Ishikawa (cell line): Measurements from ENCODE around the gene DDI1.

Experiments used
- CEBPB ChIP-seq: IDR thresholded peaks from 2 replicates; pipeline ENCODE4 v1.6.1; 2012
- CREB1 ChIP-seq: IDR thresholded peaks from 2 replicates; pipeline ENCODE4 v1.6.1; 2012; ENCODE audit warnings: low read depth
- EGR1 ChIP-seq: IDR thresholded peaks from 2 replicates; pipeline ENCODE4 v1.6.1; 2012
- EP300 ChIP-seq: IDR thresholded peaks from 2 replicates; pipeline ENCODE4 v1.6.1; 2012; ENCODE audit warnings: borderline replicate concordance
- FOXM1 ChIP-seq: IDR thresholded peaks from 2 replicates; pipeline ENCODE4 v1.6.1; 2012; ENCODE audit warnings: low read depth, borderline replicate concordance
- NFIC ChIP-seq: IDR thresholded peaks from 2 replicates; pipeline ENCODE4 v1.6.1; 2012
- RAD21 ChIP-seq: IDR thresholded peaks from 2 replicates; pipeline ENCODE4 v1.6.1; 2012; ENCODE audit warnings: low read depth
- TAF1 ChIP-seq: IDR thresholded peaks from 2 replicates; pipeline ENCODE4 v1.6.1; 2012; ENCODE audit warnings: low read depth, mild to moderate bottlenecking
- TCF12 ChIP-seq: IDR thresholded peaks from 2 replicates; pipeline ENCODE4 v1.6.1; 2012; ENCODE audit warnings: low read depth
- TEAD4 ChIP-seq: IDR thresholded peaks from 2 replicates; pipeline ENCODE4 v1.6.1; 2012
- YY1 ChIP-seq: IDR thresholded peaks from 2 replicates; pipeline ENCODE4 v1.6.1; 2012; ENCODE audit warnings: low read depth
- ZBTB7A ChIP-seq: IDR thresholded peaks from 2 replicates; pipeline ENCODE4 v1.6.1; 2012; ENCODE audit warnings: low read depth
- TF ChIP-seq, protein P1 (sequence below): IDR thresholded peaks from 2 replicates; pipeline ENCODE4 v1.6.1; 2012
- TF ChIP-seq, protein P2 (sequence below): IDR thresholded peaks from 2 replicates; pipeline ENCODE4 v1.6.1; 2012
- TF ChIP-seq, protein P3 (sequence below): IDR thresholded peaks from 2 replicates; pipeline ENCODE4 v1.6.1; 2012; ENCODE audit warnings: low read depth, mild to moderate bottlenecking

DDI1 gene

DNA sequence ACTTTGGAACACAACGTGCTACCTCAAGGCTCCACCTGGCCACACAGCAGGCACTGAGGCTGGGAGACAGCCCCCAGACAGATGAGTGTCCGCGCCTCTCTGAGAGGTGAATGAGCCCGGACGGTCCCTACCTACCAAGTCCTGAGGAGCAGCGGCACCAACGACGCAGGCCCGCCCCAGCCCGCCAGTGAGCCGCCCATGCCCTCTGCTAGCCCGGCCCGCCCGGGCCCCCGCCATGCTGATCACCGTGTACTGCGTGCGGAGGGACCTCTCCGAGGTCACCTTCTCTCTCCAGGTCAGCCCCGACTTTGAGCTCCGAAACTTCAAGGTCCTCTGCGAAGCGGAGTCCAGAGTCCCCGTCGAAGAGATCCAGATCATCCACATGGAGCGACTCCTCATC lies at the start of gene DDI1:
Gene DDI1, plus strand, starts transcription at position 53 of the 400 bp plus-strand sequence. Its CDS starts 183 bp downstream, at position 236.
- TF ChIP-seq, protein P1, sequence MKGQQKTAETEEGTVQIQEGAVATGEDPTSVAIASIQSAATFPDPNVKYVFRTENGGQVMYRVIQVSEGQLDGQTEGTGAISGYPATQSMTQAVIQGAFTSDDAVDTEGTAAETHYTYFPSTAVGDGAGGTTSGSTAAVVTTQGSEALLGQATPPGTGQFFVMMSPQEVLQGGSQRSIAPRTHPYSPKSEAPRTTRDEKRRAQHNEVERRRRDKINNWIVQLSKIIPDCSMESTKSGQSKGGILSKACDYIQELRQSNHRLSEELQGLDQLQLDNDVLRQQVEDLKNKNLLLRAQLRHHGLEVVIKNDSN: no peak
- TF ChIP-seq, protein P2, sequence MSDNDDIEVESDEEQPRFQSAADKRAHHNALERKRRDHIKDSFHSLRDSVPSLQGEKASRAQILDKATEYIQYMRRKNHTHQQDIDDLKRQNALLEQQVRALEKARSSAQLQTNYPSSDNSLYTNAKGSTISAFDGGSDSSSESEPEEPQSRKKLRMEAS: no peak
- no peak for TF ChIP-seq YY1

DNA sequence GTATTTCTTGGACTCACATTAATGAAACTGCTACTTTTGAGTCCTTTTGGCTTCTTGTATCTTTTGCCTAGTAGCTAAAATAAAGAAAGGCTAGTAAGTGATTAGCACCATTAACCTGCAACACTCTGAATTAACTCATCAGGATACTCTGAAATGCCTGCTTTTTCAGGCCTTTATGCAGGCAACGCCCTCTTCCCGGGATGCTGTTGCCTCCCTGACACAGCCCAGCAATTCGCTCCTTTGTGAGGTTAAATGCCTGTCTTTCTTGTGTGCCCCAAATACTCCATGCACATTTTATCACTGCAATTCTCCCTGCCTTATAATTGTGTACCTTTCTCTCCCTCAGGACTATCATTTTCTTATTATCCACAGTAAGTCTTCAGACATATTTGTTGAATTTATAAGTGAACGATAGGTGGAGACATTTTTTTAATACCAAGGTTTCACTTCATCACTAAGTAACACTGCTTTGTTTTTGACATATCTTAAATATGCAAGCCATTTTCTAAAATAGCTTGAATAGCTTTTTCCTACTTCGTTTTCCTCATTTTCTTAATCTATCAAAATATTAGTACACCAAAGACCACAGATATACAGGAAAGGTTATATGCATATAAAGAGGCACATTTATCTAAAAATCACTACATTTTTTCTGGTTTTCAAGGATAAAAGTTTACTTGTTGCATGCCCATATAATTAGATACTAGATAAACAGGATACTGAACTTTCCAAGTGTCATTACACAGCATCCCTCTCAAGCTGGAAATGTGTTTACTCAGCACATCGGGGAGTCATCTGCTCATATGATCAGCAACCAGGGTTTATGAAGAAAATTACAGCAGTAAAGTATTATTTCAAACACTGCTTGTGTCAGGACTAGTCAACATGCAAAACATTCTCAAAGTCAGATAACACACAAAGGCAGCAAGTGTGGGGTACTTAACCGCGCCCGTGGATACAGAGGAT lies 48.5 kb upstream of the DDI1 start:
- TF ChIP-seq, protein P2: no peak
- TF ChIP-seq EP300 (no peak), RAD21 (no peak), FOXM1 (no peak), NFIC (no peak), ZBTB7A (no peak), EGR1 (no peak), YY1 (no peak), TAF1 (no peak), TCF12 (no peak), CEBPB (no peak), CREB1 (no peak), TEAD4 (no peak)
- TF ChIP-seq, protein P1: no peak
- TF ChIP-seq, protein P3, sequence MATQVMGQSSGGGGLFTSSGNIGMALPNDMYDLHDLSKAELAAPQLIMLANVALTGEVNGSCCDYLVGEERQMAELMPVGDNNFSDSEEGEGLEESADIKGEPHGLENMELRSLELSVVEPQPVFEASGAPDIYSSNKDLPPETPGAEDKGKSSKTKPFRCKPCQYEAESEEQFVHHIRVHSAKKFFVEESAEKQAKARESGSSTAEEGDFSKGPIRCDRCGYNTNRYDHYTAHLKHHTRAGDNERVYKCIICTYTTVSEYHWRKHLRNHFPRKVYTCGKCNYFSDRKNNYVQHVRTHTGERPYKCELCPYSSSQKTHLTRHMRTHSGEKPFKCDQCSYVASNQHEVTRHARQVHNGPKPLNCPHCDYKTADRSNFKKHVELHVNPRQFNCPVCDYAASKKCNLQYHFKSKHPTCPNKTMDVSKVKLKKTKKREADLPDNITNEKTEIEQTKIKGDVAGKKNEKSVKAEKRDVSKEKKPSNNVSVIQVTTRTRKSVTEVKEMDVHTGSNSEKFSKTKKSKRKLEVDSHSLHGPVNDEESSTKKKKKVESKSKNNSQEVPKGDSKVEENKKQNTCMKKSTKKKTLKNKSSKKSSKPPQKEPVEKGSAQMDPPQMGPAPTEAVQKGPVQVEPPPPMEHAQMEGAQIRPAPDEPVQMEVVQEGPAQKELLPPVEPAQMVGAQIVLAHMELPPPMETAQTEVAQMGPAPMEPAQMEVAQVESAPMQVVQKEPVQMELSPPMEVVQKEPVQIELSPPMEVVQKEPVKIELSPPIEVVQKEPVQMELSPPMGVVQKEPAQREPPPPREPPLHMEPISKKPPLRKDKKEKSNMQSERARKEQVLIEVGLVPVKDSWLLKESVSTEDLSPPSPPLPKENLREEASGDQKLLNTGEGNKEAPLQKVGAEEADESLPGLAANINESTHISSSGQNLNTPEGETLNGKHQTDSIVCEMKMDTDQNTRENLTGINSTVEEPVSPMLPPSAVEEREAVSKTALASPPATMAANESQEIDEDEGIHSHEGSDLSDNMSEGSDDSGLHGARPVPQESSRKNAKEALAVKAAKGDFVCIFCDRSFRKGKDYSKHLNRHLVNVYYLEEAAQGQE: no peak

DNA sequence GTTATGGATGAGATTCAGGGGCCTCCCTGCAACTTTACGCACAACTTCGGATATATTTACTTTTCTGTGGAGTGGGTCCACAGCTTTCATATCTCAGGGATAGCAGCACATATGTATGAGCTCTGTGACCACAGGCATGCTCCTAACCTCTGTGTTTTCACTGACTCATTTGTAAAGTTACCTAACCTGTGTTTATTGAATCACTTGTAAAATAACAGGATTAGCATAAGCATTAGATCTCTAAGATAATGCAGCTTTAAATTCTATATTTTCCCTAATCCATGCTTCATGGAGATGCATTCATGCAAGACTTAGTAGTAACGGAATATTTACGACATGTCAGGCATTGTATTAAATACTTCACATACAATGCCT lies 47.9 kb upstream of the DDI1 start:
- TF ChIP-seq, protein P3: no peak
- TF ChIP-seq YY1 (no peak), CEBPB (no peak), ZBTB7A (no peak), CREB1 (no peak), NFIC (no peak), RAD21 (no peak), TEAD4 (no peak), TAF1 (no peak), TCF12 (no peak), EGR1 (no peak), FOXM1 (no peak), EP300 (no peak)
- TF ChIP-seq, protein P2: no peak
- TF ChIP-seq, protein P1: no peak

DNA sequence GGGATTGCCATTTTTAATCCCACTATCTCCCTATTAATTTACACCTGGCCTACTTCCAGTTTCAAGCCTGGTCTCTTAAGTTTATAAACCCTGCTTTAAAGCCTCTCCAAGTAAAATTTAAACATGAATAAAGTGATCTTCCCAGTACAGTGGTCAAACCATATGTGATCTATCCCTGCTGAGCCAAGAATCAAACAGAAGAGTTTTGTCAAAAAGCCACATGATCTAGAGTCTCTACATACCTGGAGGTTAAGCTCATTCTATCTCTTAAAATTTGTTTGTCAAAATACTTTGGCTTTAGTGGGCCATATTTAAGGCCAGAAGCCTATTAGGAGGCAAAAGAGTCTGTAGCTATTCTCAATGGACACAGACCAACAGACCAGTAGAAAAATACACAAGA lies 42.9 kb upstream of the DDI1 start:
- TF ChIP-seq, protein P3: no peak
- TF ChIP-seq, protein P2: no peak
- TF ChIP-seq TAF1: no peak
- TF ChIP-seq EP300: no peak
- TF ChIP-seq FOXM1: no peak
